Cerebellar cortex (tissue), 1 donor: ENCODE results near the gene CYP2U1.
"Not testable (repeated sequence)": the region's sequence is repeated elsewhere in the genome, so short reads cannot be mapped to it uniquely, and the experiment has no call there.

Experiments
- DNase-seq: peaks from one replicate; pipeline ENCODE4 v3.0.0-alpha.2; 2015; ENCODE audit warnings: low spot score

The CYP2U1 gene

DNA sequence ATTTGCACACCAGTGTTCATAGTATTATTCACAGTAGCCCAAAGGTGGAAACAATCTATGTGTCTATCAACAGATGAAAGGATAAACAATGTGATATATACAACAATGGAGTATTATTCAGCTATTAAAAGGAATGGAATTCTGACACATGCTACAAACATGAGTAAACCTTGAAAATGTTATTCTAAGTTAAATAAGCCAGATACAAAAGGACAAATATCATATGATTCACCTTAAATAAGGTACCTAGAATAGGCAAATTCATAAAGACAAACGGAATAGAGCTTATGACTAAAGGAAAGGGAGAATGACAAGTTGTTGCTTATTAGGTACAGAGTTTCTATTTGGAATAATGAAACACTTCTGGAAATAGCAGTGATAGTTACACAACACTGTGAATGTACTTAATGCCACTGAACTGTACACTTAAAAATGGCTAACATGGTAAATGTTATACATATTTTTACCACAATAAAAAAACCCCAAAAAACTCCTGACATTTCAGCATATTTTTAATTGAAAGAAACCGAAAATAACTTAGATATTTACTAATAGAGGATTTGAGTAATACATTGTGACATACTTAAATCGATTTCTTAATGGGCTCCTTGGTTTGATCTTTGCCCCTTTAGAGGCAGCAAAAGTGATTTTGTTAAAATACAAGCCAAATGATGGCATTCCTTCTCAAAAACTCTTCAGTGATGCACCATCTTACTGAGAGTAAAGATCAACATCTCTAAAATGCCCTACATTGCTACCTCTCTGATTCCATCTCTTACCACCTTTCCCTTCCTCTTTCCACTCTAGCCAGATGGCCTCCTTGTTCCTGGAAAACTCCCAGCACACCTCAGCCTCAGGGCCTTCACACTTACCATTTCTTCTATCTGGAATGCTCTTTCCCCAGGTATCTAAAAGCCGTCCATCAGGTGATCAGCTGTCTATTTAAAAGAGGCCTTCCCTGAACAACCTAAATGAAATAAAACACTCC is 8.6 kb upstream of the CYP2U1 start:
- no peak for DNase-seq

DNA sequence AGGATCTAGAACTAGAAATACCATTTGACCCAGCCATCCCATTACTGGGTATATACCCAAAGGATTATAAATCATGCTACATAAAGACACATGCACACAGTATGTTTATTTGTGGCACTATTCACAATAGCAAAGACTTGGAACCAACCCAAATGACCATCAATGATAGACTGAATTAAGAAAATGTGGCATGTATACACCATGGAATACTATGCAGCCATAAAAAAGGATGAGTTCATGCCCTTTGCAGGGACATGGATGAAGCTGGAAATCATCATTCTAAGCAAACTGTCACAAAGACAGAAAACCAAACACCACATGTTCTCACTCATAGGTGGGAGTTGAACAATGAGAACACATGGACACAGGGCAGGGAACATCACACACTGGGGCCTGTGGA is 5.6 kb upstream of the CYP2U1 start:
- not testable (repeated sequence) for DNase-seq

DNA sequence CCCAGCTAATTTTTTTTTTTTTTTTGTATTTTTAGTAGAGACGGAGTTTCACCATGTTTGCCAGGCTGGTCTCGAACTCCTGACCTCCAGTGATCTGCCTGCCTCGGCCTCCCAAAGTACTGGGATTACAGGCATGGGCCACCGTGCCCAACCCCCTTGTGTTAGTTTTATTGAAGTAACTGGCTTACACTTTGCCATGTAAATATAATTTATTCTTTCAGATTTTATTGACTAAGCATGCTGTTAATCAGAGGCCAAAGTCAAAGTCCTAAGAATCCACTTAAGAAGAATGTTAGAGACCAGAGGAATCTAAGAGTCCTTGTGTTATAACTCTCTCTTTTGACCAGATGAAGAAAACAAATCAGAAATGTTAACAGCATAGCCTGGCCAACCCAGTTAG is 4.5 kb upstream of the CYP2U1 start:
- DNase-seq = not testable (repeated sequence)

DNA sequence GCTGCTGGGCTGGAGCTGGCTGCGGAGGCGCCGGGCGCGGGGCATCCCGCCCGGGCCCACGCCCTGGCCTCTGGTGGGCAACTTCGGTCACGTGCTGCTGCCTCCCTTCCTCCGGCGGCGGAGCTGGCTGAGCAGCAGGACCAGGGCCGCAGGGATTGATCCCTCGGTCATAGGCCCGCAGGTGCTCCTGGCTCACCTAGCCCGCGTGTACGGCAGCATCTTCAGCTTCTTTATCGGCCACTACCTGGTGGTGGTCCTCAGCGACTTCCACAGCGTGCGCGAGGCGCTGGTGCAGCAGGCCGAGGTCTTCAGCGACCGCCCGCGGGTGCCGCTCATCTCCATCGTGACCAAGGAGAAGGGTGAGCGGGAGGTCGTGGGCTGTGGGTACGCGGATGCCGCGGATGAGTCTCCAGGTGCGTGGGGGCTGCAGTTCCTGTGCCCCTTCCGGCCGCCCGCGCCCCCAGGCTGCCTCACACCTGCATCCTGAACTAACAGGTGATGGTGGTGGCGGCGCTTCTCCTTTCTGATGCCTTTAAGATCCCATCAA is 499 bp downstream of the CYP2U1 start:
- DNase-seq = peak; percentile 32

DNA sequence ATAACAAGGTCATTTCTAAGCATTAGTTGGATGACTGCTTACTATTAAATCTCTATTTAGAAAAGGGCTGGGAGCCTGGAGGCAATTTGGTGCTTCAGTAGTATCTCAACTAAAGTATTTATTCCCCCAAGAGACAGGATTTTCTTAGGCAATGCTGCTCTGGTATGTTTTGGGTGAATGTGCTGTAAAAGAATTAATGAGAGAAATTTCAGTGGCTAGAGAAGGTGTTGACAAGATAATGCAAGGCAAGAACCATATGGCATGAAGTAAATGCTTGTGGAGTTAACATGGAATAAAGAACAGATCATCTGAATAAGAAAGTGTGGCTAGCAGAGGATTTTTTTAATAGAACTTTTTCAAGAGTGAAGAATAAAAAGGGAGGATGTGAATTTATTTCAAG is 3.9 kb downstream of the CYP2U1 start:
- no peak for DNase-seq

DNA sequence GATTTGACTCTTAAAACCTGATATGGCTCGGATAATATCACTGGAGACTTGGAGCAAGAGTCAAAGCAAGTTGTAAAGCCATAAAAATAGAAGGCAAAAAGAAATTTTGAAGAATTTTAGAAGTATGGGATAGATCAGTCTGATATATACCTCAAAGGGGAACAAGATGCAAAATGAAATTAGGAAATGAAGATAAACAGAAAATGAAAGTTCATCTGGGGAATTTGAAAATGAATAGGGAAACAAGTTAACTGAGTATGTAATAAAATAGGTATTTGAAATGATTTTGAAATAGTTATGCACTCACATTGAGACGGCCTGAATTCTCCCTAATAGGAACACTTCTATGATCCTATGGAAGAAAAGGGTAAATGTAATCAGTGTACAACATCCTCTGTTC is 5.7 kb downstream of the CYP2U1 start:
- no peak for DNase-seq

DNA sequence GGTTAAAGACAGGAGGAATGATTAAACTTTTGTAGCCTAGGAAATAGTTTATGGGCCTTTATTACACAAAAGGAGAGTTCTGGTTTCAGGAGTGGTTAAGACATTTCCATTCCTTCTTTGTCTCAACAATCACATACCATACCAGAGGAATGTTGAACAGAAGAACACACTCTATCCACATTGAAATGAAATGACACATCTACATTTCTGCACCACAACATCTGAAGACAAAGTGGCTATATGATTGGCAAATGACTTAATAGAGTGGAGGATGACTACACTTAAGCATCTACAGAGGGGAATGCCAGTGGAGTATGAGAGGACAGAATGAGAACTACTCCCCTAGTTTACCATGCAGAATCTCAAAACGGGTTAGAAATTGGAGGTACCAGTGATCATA is 8.0 kb downstream of the CYP2U1 start:
- no peak for DNase-seq

DNA sequence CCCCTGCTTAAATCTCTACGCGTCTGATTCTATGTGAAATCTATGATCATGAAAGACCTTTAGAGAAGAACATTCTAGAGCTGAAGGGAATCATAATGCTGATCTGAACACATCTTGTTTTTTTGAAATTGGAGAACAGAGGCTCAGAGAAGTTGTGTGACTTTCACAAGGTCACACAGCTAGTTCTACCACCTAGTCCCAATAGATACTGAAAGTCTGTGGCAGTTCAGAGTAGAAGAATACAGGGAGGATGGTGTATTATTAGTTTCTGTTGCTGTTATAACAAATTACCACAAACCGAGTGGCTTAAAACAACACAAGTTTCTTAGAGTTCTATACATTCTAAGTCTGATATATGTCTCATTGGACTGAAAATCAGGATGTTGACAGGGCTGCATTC is 14.5 kb downstream of the CYP2U1 start:
- DNase-seq = no peak

DNA sequence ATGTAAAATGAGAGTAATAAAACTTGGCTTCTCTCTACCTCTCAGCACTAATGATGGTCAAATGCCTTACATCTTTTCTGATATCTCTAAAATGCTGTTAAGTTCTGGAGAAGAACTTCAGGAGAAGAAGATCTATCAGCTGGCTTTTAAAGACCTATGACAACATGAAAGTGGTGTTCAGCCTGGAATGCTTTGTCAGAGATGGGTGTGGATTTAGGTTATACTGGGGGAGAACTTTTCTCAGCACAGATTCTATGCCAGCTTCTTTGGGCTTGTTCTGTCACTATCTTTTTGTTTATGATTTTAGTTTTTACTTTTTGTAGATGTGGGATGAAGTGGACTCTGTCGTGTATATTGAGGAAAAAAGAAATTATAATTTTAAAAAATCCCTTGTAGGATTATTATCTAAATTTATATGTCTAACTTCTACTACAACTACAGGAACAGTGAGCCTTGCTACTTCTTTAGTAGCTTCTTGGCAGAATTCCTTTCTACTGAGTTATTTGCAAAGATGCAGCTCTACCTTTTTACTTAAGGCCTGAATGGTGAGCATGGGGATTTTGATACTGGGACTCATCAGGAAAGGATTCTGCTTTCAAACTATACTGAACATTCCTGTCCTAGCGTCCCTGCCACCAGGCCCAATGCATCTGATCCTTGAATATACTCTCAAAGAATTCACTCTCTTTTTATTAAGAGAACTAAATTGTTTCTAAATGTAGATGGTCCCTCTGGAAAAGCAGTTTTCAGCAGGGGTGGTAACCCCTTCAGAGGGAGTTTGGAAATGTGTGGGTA is 19.6 kb downstream of the CYP2U1 start:
- DNase-seq = no peak

DNA sequence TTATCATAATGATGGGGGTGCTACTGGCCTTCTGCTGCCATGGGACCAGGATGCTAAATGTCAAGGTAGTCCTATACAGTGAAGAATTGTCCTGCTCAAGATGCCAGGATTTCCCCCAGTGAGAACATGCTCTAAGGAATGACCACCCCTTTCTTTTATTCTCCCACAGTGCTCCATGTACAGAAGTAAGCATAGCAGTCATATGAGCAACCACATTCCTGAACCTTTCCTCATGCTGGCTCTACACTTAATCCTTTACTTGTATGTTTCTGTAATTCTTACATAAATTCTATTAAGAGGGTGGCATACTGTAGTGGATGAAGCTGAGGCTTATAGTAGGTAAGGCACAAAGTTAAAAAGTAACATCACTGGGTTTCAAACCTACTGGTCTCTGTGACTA is 20.2 kb downstream of the CYP2U1 start:
- no peak for DNase-seq

DNA sequence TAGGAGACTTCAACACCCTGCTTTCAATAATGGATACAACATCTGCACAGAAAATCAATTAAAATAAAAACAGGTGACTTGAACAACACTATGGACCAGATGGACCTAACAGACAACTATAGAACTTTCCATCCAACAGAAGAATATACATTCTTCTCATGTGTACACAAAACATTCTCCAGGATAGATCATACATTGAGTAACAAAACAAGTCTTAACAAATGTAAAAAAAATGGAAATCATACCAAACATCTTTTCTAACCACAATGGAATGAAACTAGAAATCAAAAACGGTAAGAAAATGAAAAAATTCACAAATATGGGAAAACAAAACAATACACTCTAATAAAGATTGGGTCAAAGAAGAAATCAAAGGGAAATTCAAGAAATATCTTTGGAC is 24.7 kb downstream of the CYP2U1 start:
- DNase-seq = no peak

DNA sequence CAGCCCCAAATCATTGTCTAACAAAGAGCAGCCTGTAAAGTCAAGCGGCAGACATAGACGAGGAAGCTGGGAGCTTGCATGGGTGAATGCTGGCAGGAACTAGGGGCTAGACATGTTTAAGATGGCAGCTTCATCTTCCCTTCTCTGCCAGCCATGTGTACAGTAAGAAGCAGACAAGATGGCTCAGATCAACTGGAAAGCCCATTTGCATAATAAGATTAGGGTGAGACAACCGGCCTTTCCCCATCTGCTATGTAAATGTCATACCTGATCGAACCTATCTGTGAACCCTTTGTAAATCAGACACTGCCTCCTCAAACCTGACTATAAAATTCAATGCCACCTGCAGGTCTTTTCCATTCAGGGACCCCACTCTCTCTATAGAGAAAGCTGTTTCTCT is 35.6 kb downstream of the CYP2U1 start:
- DNase-seq = no peak

DNA sequence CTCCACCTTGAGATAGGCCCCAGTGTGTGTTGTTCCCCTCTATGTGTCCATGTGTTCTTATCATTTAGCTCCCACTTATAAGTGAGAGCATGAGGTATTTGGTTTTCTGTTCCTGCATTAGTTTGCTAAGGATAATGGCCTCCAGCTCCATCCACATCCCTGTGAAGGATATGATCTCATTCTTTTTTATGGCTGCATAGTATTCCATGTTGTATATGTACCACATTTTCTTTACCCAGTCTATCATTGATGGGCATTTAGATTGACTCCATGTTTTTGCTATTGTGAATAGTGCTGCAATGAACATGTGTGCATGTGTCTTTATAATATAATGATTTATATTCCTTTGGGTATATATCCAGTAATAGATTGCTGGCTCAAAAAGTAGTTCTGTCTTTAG is 36.2 kb downstream of the CYP2U1 start:
- DNase-seq = not testable (repeated sequence)

DNA sequence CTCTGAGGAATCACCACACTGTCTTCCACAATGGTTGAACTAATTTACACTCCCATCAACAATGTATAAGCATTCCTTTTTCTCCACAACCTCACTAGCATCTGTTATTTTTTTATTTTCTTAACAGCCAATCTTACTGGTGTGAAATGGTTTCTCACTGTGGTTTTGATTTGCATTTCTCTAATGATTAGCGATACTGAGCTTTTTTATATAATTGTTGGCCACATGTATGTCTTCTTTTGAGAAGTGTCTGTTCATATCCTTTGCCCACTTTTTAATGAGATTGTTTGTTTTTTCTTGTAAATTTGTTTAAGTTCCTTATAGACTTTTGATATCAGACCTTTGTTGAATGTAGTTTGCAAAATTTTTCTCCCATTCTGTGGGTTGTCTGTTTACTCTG is 36.6 kb downstream of the CYP2U1 start:
- DNase-seq = not testable (repeated sequence)

DNA sequence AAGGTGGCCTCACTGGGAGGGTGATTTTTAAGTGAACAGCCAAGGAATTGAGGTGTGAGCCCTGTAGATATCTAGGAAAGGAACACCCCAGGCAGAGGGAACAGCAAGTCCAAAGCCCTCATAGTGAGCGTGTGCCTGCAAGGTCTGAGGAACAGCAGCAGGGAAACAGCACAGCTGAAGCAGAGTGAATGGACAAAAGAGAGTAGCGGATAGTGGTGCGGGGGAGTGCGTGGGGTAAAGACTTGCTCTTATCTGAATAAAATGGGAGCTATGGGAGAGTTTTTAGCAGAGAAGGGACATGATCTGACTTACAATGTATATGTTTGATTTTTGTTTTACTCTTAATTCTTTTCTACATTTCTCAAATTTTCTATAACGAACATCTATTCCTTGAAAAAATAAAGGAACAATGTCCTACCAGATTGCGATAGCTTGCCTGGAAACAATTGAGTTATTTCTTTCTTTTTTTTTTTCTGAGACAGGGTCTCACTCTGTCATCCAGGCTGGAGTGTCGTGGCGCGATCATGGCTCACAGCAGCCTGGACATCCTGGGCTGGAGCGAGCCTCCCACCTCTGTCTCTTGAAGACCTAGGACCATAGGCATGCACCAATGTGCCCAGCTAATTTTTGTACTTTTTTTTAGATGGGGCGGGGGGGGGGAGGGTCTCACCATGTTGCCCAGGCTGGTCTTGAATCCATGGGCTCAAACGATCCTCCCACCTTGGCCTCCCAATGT is 38.9 kb downstream of the CYP2U1 start:
- no peak for DNase-seq

DNA sequence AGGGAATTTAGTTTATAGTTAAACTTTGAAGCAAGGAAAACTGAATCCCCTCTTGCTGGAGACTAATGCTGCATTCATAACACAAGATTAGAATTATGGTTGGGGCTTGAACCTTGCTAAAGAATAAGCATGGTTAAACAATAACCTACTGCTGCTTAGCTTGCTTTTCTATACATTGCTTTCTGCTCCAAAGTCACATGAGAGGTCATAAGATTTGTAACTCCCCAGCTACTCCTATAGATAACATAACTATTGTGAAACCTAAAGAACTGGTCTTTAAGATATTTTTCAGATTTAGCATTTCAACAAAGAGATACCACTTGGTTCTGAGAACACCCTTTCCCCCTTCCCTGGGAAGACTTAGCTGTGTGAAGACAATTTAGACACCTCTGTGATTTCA is 41.3 kb downstream of the CYP2U1 start:
- DNase-seq = no peak

DNA sequence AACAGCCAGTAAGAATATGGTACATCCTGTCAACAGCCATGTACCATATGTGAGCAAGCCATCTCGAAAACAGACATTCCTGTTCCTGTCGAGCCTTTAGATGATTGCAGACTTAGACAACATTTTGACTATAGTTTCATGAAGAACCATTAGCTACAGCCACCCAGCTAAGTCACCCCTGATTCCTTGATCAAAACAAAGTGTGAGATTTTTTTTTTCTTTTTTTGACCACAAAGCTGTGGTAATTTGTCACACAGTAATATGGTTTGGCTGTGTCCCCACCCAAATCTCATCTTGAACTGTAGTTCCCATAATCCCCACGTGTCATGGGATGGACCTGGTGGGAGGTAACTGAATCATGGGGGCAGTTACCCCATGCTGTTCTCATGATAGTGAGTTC is 43.2 kb downstream of the CYP2U1 start:
- DNase-seq = no peak

DNA sequence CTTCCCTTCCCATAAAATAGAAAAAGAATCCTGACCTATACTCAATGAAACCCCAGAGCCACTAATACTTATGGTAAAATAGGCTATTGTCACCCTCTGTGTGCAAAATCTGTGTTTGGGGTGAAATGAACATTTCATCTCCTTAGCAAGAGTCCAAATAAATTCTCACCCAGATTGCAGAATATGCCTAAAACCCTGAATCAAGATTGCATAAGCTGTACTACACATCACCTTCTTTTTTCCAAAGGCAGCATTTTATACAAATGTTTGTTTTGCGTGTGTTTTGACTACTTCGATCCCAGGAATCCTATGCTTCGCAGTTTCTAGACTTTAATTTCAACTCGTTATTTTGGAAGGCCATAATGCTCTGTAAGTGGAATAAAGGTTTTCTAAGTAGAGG is 46.1 kb downstream of the CYP2U1 start:
- no peak for DNase-seq

DNA sequence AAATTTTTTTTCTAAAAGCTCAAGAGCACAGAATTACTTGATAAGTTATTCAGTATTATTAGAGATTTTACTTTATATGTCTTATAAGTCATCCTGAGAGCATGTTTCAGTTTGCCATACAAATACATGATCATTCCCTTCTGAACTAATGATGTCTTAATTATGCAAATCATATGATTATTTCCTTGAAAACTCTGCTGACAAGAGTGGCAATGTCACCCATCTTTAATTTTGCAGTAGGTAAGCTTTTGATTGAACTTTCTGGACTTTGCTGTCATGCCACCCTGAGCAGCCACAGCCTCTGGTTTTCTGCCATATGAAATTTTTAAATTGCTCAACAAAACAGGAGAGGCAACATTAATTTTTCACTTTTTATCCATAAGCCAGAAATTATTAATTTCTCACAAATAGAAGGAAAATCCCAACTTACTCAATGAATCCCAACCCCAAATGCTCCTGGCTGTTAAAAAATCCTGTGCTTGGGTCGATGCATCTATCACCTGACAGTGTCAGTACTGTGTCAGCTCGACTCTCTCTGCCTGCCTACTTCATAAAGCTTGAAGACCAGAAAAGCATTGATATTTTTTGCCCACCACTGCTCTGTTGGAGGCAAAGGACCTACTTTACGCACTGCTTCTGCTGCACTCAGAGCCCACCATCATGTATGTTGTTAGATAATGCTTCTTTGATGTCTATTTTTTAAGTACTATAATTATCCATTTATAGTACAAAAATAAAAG is 46.8 kb downstream of the CYP2U1 start:
- no peak for DNase-seq

DNA sequence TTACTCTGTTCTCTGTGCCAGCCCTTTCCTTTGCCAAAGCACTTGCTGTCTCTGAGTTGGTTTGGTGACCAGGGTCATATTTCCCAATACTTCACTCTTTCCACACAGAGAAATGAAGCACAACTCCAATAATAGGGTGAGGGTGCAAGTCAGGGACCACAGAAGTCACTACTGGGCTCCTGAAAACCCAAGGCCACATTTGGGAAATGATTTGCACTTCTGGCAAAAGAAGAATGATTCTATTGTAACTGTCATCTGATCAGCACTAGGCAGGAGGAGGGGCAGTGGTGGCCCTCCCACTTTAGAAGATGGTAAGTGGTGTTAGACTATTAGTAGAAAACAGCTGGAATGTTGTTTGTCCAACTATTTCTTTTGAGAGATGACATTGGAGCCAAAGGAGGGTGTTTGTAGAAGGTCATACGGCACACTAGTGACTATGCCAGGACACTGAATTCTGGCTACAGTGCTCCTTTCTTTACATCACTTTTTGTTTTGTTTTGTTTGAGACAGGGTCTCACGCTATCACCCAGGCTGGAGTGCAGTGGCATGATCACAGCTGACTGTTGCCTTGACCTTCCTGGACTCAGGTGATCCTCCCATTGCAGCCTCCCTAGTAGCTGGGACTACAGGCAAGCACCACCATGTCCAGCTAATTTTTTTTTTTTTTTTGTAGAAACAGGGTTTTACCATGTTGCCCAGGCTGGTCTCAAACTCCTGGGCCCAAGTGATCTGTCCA is 47.5 kb downstream of the CYP2U1 start:
- no peak for DNase-seq
